ENCODE measurements around the gene SDHAF3.

Gene SDHAF3

DNA sequence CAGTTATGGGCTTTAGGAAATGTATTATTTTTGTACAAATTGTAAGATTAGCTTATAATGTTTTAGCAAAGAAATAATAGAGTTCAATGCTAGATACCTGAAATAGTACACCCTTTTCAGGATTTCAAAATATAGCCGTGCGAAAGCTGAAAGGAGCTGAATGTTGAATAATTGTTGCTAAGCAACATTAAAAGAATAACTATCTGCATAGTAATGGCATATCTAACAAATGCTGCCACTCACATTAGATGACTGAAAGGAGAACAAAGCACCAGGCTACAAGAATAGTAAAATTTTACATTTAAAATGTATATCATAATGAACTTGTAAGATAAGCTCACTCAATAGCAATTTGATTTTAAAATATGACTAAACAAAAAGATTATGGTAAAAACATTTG lies 82.5 kb downstream of the SDHAF3 start:
- DNase-seq (ENCODE audit: insufficient read length, low spot score) (no peak), FAIRE-seq (no peak)
- no peak for TF ChIP-seq CTCF (IDR thresholded peaks at IDR 0.05; ENCODE audit: insufficient read depth, missing control alignments)

GRCh38 chr7:97203957-97204356 lies 86.5 kb downstream of the SDHAF3 start:
- DNase-seq (ENCODE audit: insufficient read length, low spot score) (no peak), FAIRE-seq (no peak)
- no peak for TF ChIP-seq CTCF (IDR thresholded peaks at IDR 0.05; ENCODE audit: insufficient read depth, missing control alignments)

- FAIRE-seq: no peak
These were observed 87.3 kb downstream of the SDHAF3 start for GRCh38 chr7:97204821-97205220.

DNA sequence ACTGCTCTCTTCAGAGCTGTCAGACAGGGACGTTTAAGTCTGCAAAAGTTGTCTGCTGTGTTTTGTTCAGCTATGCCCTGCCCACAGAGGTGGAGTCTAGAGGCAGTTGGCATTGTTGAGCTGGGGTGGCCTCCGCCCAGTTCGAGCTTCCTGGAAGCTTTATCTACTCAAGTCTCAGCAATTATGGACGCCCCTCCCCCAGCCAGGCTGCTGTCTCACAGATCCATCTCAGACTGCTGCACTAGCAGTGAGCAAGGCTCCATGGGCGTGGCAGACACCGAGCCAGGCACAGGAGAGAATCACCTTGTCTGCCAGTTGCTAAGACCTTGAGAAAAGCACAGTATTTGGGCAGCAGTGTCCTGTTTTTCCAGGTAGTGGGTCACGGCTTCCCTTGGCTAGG lies 98.1 kb downstream of the SDHAF3 start:
- no peak for TF ChIP-seq CTCF (IDR thresholded peaks at IDR 0.05; ENCODE audit: insufficient read depth, missing control alignments)
- DNase-seq (ENCODE audit: insufficient read length, low spot score) (no peak), FAIRE-seq (no peak)

More at GRCh38 chr7:97204821-97205220, 87.3 kb downstream of the SDHAF3 start:
- no peak for TF ChIP-seq CTCF (IDR thresholded peaks at IDR 0.05; ENCODE audit: insufficient read depth, missing control alignments)
- no peak for DNase-seq (ENCODE audit: insufficient read length, low spot score)

DNA sequence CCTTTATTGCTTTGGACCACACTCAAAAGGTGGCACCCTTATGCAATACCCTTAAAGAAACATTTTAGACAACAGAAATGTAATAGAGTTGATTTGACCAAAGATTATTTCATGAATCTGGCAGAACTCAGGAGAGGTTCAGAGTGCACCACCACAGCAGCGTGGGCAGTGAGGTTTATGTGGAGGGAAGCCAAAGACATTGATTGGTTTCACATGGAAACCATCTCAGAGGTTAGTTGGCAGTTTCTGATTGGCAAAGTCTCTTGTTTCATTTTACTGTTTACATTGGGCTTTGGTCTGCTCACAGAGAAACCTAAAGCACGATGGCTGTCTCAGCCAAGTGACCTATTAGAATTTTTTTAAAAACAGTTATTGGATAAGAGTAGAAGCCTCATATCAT lies 101.3 kb downstream of the SDHAF3 start:
- TF ChIP-seq CTCF (IDR thresholded peaks at IDR 0.05; ENCODE audit: insufficient read depth, missing control alignments): no peak
- FAIRE-seq (no peak), DNase-seq (ENCODE audit: insufficient read length, low spot score) (no peak)

GRCh38 chr7:97219237-97219636 lies 101.7 kb downstream of the SDHAF3 start:
- DNase-seq (ENCODE audit: insufficient read length, low spot score) (no peak), FAIRE-seq (no peak)
- TF ChIP-seq CTCF (IDR thresholded peaks at IDR 0.05; ENCODE audit: insufficient read depth, missing control alignments): no peak

GRCh38 chr7:97224316-97224715 lies 106.8 kb downstream of the SDHAF3 start:
- FAIRE-seq: no peak

More at GRCh38 chr7:97224316-97224715, 106.8 kb downstream of the SDHAF3 start:
- TF ChIP-seq CTCF (IDR thresholded peaks at IDR 0.05; ENCODE audit: insufficient read depth, missing control alignments): no peak
- no peak for DNase-seq (ENCODE audit: insufficient read length, low spot score)

All from D721Med (cell line).